H1 (cell line): Measurements from ENCODE around the gene MORC3. TPM values are rescaled to one million over a fixed set of nuclear protein-coding genes. Genes with fewer than 3 reads are reported as not detected.

Experiments
- CTCF ChIA-PET: fragments of 300-600 bp; sonication (Branson Sonifier 250); formaldehyde crosslinking; loops from one replicate; lab custom pipeline; 2021; ENCODE audit not compliant: partially characterized antibody; lab: Charles Lee
- POLR2A ChIA-PET: fragments of 300-600 bp; sonication (Branson Sonifier 250); formaldehyde crosslinking; loops from one replicate; lab custom pipeline; 2021; ENCODE audit warnings: inconsistent platforms; ENCODE audit not compliant: partially characterized antibody; lab: Charles Lee
- DNase-seq, 2 experiments: peaks; one replicate each; pipeline versions ENCODE4 v3.0.0 to v3.0.0-alpha.2; 2010 to 2022; ENCODE audit warnings: low spot score in 2 of 2, low read depth in 1 of 2, mixed read lengths in 1 of 2
- FAIRE-seq: peaks from 2 replicates; lab custom pipeline; 2011; peaks lifted over from hg19 to GRCh38; lab: Jason Lieb, UNC
- H2AFZ ChIP-seq: 2 replicates; pipeline ENCODE4 v1.8.1; 2012; ENCODE audit warnings: low read length, inconsistent platforms
- H2AK5ac ChIP-seq: 2 replicates; pipeline ENCODE4 v1.6.1; 2013; ENCODE audit warnings: low read depth, low read length
- H2BK120ac ChIP-seq: replicated peaks from 2 replicates; pipeline ENCODE3; 2013; ENCODE audit warnings: low read depth, low read length, inconsistent platforms
- H2BK12ac ChIP-seq: 2 replicates; pipeline ENCODE4 v1.6.1; 2013; ENCODE audit warnings: low read depth, low read length
- H2BK15ac ChIP-seq: 2 replicates; pipeline ENCODE4 v1.6.1; 2013; ENCODE audit warnings: low read length
- H2BK20ac ChIP-seq: 2 replicates; pipeline ENCODE4 v1.6.1; 2013; ENCODE audit warnings: low read length
- H2BK5ac ChIP-seq: 2 replicates; pipeline ENCODE4 v1.6.1; 2013; ENCODE audit warnings: low read depth, low read length
- H3K14ac ChIP-seq: 2 replicates; pipeline ENCODE4 v1.6.1; 2013; ENCODE audit warnings: inconsistent platforms; ENCODE audit not compliant: insufficient read length
- H3K18ac ChIP-seq: 2 replicates; pipeline ENCODE4 v1.6.1; 2013; ENCODE audit warnings: low read length; ENCODE audit errors: extremely low read depth
- H3K23ac ChIP-seq: 2 replicates; pipeline ENCODE4 v1.6.1; 2013; ENCODE audit warnings: inconsistent platforms; ENCODE audit not compliant: insufficient read length
- H3K23me2 ChIP-seq: 2 replicates; pipeline ENCODE4 v1.6.1; 2013; ENCODE audit warnings: low read depth, low read length
- H3K27ac ChIP-seq: 2 replicates; pipeline ENCODE4 v1.6.1; 2011; ENCODE audit warnings: low read depth, low read length, inconsistent platforms
- H3K27me3 ChIP-seq, 4 experiments: replicated peaks in 1 of 4; 1 replicate in 1 of 4; 2 replicates in 3 of 4; pipeline versions ENCODE4 v1.6.1 to v1.8.1; 2011 to 2013; ENCODE audit warnings: low read length in 3 of 4, mild to moderate bottlenecking in 3 of 4, inconsistent platforms in 2 of 4, mixed read lengths in 2 of 4, moderate library complexity in 1 of 4; ENCODE audit not compliant: control insufficient read depth in 3 of 4, insufficient read depth in 3 of 4; ENCODE audit errors: extremely low read depth in 1 of 4
- H3K36me3 ChIP-seq, 4 experiments: 2 replicates each; pipeline versions ENCODE4 v1.6.1 to v1.8.1; 2011 to 2013; ENCODE audit warnings: mild to moderate bottlenecking in 4 of 4, low read length in 3 of 4, moderate library complexity in 2 of 4, control low read depth in 1 of 4, inconsistent platforms in 1 of 4; ENCODE audit not compliant: insufficient read depth in 4 of 4, control insufficient read depth in 2 of 4
- H3K4ac ChIP-seq: replicated peaks from 2 replicates; pipeline ENCODE3; 2013; ENCODE audit warnings: low read length, low read depth, mixed read lengths, inconsistent platforms; ENCODE audit not compliant: insufficient read length
- H3K4me1 ChIP-seq, 4 experiments: replicated peaks in 1 of 4; 1 replicate in 1 of 4; 2 replicates in 3 of 4; pipeline versions ENCODE4 v1.6.1 to v1.8.1; 2011 to 2013; ENCODE audit warnings: low read length in 3 of 4, inconsistent platforms in 2 of 4, mixed read lengths in 1 of 4; ENCODE audit not compliant: insufficient read depth in 4 of 4, control insufficient read depth in 3 of 4
- H3K4me2 ChIP-seq, 2 experiments: 2 replicates each; pipeline versions ENCODE4 v1.6.1 to v1.8.1; 2011 to 2013; ENCODE audit warnings: low read depth in 2 of 2, low read length in 2 of 2, control low read depth in 1 of 2, inconsistent platforms in 1 of 2, mild to moderate bottlenecking in 1 of 2; ENCODE audit not compliant: insufficient read depth in 1 of 2
- H3K4me3 ChIP-seq, 4 experiments: fragments of 200-600, 300-600 bp in 1 of 4; sonication (generic), shearing (Covaris generic), sonication (Bioruptor Twin) in 1 of 4; 2 replicates each; pipeline versions ENCODE4 v1.5.1 to v1.8.1; 2011 to 2016; ENCODE audit warnings: low read length in 4 of 4, low read depth in 3 of 4, control low read depth in 2 of 4, inconsistent platforms in 2 of 4, mild to moderate bottlenecking in 2 of 4, mixed read lengths in 1 of 4, moderate library complexity in 1 of 4; ENCODE audit not compliant: insufficient read depth in 2 of 4; ENCODE audit errors: extremely low read depth in 1 of 4
- H3K56ac ChIP-seq: replicated peaks from 2 replicates; pipeline ENCODE3; 2013; ENCODE audit warnings: low read depth, mild to moderate bottlenecking, mixed read lengths, low read length, inconsistent platforms; ENCODE audit not compliant: insufficient read length
- H3K79me1 ChIP-seq: 2 replicates; pipeline ENCODE4 v1.6.1; 2013; ENCODE audit warnings: low read depth, low read length, control low read depth
- H3K79me2 ChIP-seq, 2 experiments: 2 replicates each; pipeline versions ENCODE4 v1.6.1 to v1.8.1; 2012 to 2013; ENCODE audit warnings: low read length in 2 of 2, mild to moderate bottlenecking in 2 of 2, inconsistent platforms in 1 of 2; ENCODE audit not compliant: insufficient read depth in 2 of 2, control insufficient read depth in 1 of 2
- H3K9ac ChIP-seq, 4 experiments: replicated peaks in 1 of 4; 1 replicate in 1 of 4; 2 replicates in 3 of 4; pipeline versions ENCODE4 v1.6.1 to v1.8.1; 2011 to 2013; ENCODE audit warnings: low read depth in 3 of 4, low read length in 3 of 4, control low read depth in 2 of 4, mild to moderate bottlenecking in 2 of 4, moderate library complexity in 2 of 4, inconsistent platforms in 1 of 4; ENCODE audit errors: extremely low read depth in 1 of 4
- H3K9me3 ChIP-seq, 2 experiments: 2 replicates each; pipeline versions ENCODE4 v1.6.1 to v1.8.1; 2012 to 2013; ENCODE audit warnings: mild to moderate bottlenecking in 2 of 2, moderate library complexity in 2 of 2, control low read depth in 1 of 2, inconsistent platforms in 1 of 2, low read depth in 1 of 2, low read length in 1 of 2, mixed read lengths in 1 of 2; ENCODE audit not compliant: insufficient read depth in 2 of 2
- H4K20me1 ChIP-seq, 2 experiments: replicated peaks in 1 of 2; 2 replicates each; pipeline versions ENCODE3 to v1.8.1; 2011 to 2013; ENCODE audit warnings: inconsistent platforms in 2 of 2, low read length in 2 of 2, mild to moderate bottlenecking in 1 of 2; ENCODE audit not compliant: insufficient read depth in 2 of 2, control insufficient read depth in 1 of 2
- H4K5ac ChIP-seq: 2 replicates; pipeline ENCODE4 v1.6.1; 2013; ENCODE audit warnings: low read length, low read depth, mixed read lengths, inconsistent platforms; ENCODE audit not compliant: insufficient read length
- H4K8ac ChIP-seq: 2 replicates; pipeline ENCODE4 v1.8.0; 2013; ENCODE audit warnings: mild to moderate bottlenecking, moderate library complexity, low read length, inconsistent platforms; ENCODE audit not compliant: insufficient read depth; ENCODE audit errors: extremely low read depth
- H4K91ac ChIP-seq: replicated peaks from 2 replicates; pipeline ENCODE3; 2013; ENCODE audit warnings: low read length, mixed read lengths, inconsistent platforms; ENCODE audit not compliant: insufficient read length
- CBX5 ChIP-seq: fragments of 300-800, 300-1000 bp; sonication (generic); IDR thresholded peaks from 2 replicates; pipeline ENCODE4 v1.7.1; 2016; ENCODE audit warnings: antibody characterized with exemption, low read length, low read depth
- CTBP2 ChIP-seq: IDR thresholded peaks from 2 replicates; pipeline ENCODE4 v1.7.0; 2011; ENCODE audit warnings: borderline replicate concordance, mild to moderate bottlenecking, moderate library complexity, mixed read lengths, low read length; ENCODE audit not compliant: insufficient read depth, insufficient read length
- JUND ChIP-seq: IDR thresholded peaks from 2 replicates; pipeline ENCODE4 v1.6.1; 2011; ENCODE audit warnings: mild to moderate bottlenecking, improper control_type of control experiment, low read length
- POLR2A ChIP-seq, 2 experiments: IDR thresholded peaks; 1 replicate in 1 of 2; 2 replicates in 1 of 2; pipeline ENCODE4 v1.6.1; 2011; ENCODE audit warnings: low read depth in 2 of 2, low read length in 2 of 2, mild to moderate bottlenecking in 2 of 2; ENCODE audit errors: control extremely low read depth in 1 of 2
- SIRT6 ChIP-seq: IDR thresholded peaks from one replicate; pipeline ENCODE4 v1.7.1; 2012; ENCODE audit warnings: low read length, inconsistent platforms
- WGBS, 2 experiments: shearing (Covaris generic) in 1 of 2; methylation state at CpG; one replicate each; pipeline versions ENCODE4 v1.1.6 to v1.1.7; 2013 to 2015; ENCODE audit warnings: low lambda C conversion rate in 2 of 2, mixed read lengths in 2 of 2, inconsistent platforms in 1 of 2, low coverage in 1 of 2, missing lambda C conversion rate in 1 of 2; ENCODE audit not compliant: insufficient replicate concordance in 2 of 2, insufficient coverage in 1 of 2, insufficient read length in 1 of 2; ENCODE audit errors: extremely low coverage in 1 of 2, missing lambda C conversion rate in 1 of 2; 5-methylcytosine and 5-hydroxymethylcytosine counted together
- polyA plus RNA-seq, 7 experiments: library from polyadenylated mRNA; depleted of rRNA in 3 of 7; stranded (reverse) in 5 of 7; unstranded in 2 of 7; fragments of >200 nt in 5 of 7; fragments of 200-250 nt in 2 of 7; gene quantifications; 1 replicate in 5 of 7; 2 replicates in 1 of 7; 4 replicates in 1 of 7; pipeline versions ENCODE4 v1.2.1 to v1.2.3, GENCODE V29; 2011 to 2013; ENCODE audit warnings: missing spikeins in 2 of 7, mixed read lengths in 2 of 7
- total RNA-seq: library from RNA; stranded (reverse); fragmentation: NEBNext Ultra II Directional; extraction: Animal tissue kit (Norgen Biotek cat#: 25700); gene quantifications from 2 replicates; pipeline ENCODE4 v1.2.1, GENCODE V29; 2021

The MORC3 gene
- total and polyA plus RNA-seq, 2 of the 8 experiments (the other 6 are each of a cell fraction or from before 2014, with no cell fraction given), result 5.0 to 20.4 TPM

GRCh38 chr21:36355868-36356267 is 35.9 kb downstream of the MORC3 start:
- no peak overlapping the region for H3K4me3 ChIP-seq
- TF ChIP-seq POLR2A (IDR thresholded peaks at IDR 0.05; ENCODE audit: control extremely low read depth in 1 of 2, low read depth in 2 of 2, low read length in 2 of 2) (no peak), JUND (no peak), CTBP2 (no peak), CBX5 (no peak), SIRT6 (no peak)
- H4K20me1 ChIP-seq, result no peaks in the 10 kb centered on the region
- POLR2A ChIA-PET, result no interaction called here
- H2AFZ ChIP-seq, result no peak overlapping the region
- H3K4me1 ChIP-seq, result no peaks in the 10 kb centered on the region
- H3K79me1 ChIP-seq, result no peaks in the 10 kb centered on the region
- no peak overlapping the region for H3K23ac ChIP-seq
- H3K9ac ChIP-seq, result no peak overlapping the region
- H2BK120ac ChIP-seq, result no peak overlapping the region
- H3K27ac ChIP-seq, result no peak overlapping the region
- no peak overlapping the region for H3K4me2 ChIP-seq
- H2BK15ac ChIP-seq, result no peak overlapping the region
- H3K36me3 ChIP-seq, result peaks cover 11 to 57% (median 26%) of the 10 kb centered on the region in 4 experiments; a peak in 7 of 8 replicates
- H3K4ac ChIP-seq, result no peak overlapping the region
- H3K9me3 ChIP-seq, result no peaks in the 10 kb centered on the region
- FAIRE-seq (no peak), DNase-seq (no peak)
- CTCF ChIA-PET, result interaction anchor here (1.1 to 1.2 kb wide), 2 partner anchors 10 to 33 kb away, joined by 3 read pairs; no protein-coding TSS in a partner anchor
- H3K56ac ChIP-seq, result no peak overlapping the region
- no peak overlapping the region for H3K18ac ChIP-seq
- H2AK5ac ChIP-seq, result no peak overlapping the region
- H2BK12ac ChIP-seq, result no peak overlapping the region
- no peak overlapping the region for H4K8ac ChIP-seq
- H3K79me2 ChIP-seq, result no peaks in the 10 kb centered on the region
- no peak overlapping the region for H2BK5ac ChIP-seq
- H2BK20ac ChIP-seq, result no peak overlapping the region
- H3K23me2 ChIP-seq, result no peaks in the 10 kb centered on the region
- WGBS, 2 experiments, result 82% methylated on average over 2 of the region's 2 CpGs; no CpG with 5 or more reads in 1 of the 2 experiments
- H3K27me3 ChIP-seq, result no peaks in the 10 kb centered on the region
- no peak overlapping the region for H4K5ac ChIP-seq
- H4K91ac ChIP-seq, result no peak overlapping the region
- no peak overlapping the region for H3K14ac ChIP-seq
